Measurements from ENCODE around the gene CRACDL.

DNA sequence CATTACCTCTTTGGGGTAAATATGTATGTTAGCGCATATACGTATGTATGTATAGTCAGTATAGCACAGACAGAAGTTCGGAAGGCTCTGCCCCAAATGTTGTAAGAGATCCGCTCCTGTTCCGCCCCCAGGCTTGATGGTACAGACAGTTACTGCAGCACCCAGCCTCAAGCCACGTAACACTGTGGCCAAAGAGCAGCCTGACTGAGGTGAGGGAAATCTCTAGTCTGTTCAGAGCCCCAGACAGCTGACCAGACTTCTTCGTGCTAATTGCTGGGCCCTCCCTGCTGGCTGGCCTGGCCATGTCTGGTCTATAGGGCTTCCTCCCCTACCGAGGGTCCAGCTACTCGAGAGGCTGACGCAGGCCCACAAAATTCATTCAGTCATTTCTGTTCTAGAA lies 7.8 kb downstream of the CRACDL start:
- TF ChIP-seq TAF1 (IDR thresholded peaks at IDR 0.05; ENCODE audit: low read depth, low read length) (no peak), POLR2A (IDR thresholded peaks at IDR 0.05; ENCODE audit: low read depth, low read length) (no peak), POU2F2 (IDR thresholded peaks at IDR 0.05; ENCODE audit: low read depth, low read length) (no peak)
